ENCODE data around the gene USP37. TPM values are rescaled to one million over a fixed set of nuclear protein-coding genes. Genes with fewer than 3 reads are reported as not detected.

USP37 gene
- polyA plus RNA-seq, 3 donors, result 2.7 to 4.9 (median 2.7) TPM

- Mint-ChIP-seq H3K4me1 (no peaks in the 10 kb centered on the region), H3K36me3 (peaks cover 63 to 85% of the 10 kb centered on the region in 2 donors), H3K9me3 (no peaks in the 10 kb centered on the region), H3K27ac (no peak overlapping the region), H3K27me3 (ENCODE audit: low read depth in 3 of 3) (no peaks in the 10 kb centered on the region), H3K4me3 (no peak overlapping the region)
- no peak overlapping the region for H2AFZ ChIP-seq (ENCODE audit: insufficient read depth, low read depth, low read length, poor library complexity, severe bottlenecking)
- no peaks in the 10 kb centered on the region for H4K20me1 ChIP-seq (ENCODE audit: insufficient read depth, low read length)
- no peaks in the 10 kb centered on the region for H3K79me2 ChIP-seq (ENCODE audit: insufficient read depth, low read length)
- no peaks in the 10 kb centered on the region for H3K27me3 ChIP-seq (ENCODE audit: control insufficient read depth in 2 of 2, insufficient read depth in 2 of 2, low read length in 2 of 2)
- no peak overlapping the region for H3K27ac ChIP-seq (ENCODE audit: low read depth in 1 of 2, low read length in 2 of 2)
- DNase-seq, result no peak
- H3K4me3 ChIP-seq (replicated peaks in 1 of 3; ENCODE audit: low read depth in 2 of 3, low read length in 3 of 3), result no peak overlapping the region
- no peaks in the 10 kb centered on the region for H3K4me1 ChIP-seq (ENCODE audit: control insufficient read depth in 1 of 2, insufficient read depth in 2 of 2, low read length in 2 of 2)
- no peak overlapping the region for H3K4me2 ChIP-seq (replicated peaks; ENCODE audit: extremely low read depth, low read length, poor library complexity, severe bottlenecking)
- no peak overlapping the region for H3K9ac ChIP-seq (ENCODE audit: insufficient read depth, low read length, poor library complexity, severe bottlenecking)
- TF ChIP-seq CTCF (IDR thresholded peaks at IDR 0.05), result no peak
- no peaks in the 10 kb centered on the region for H3K9me3 ChIP-seq (replicated peaks in 1 of 2; ENCODE audit: control insufficient read depth in 1 of 2, insufficient read depth in 1 of 2, low read length in 2 of 2)
- H3K36me3 ChIP-seq (replicated peaks in 1 of 2; ENCODE audit: control insufficient read depth in 1 of 2, insufficient read depth in 2 of 2, low read length in 2 of 2), result peaks cover 57 to 77% of the 10 kb centered on the region in 2 donors
- intact Hi-C loops (cut with micrococcal nuclease), result no loop called here
Measured at GRCh38 chr2:218547978-218548377, 20.2 kb downstream of the USP37 start.

- H3K4me1 Mint-ChIP-seq, result no peaks in the 10 kb centered on the region
- no peak for TF ChIP-seq CTCF (IDR thresholded peaks at IDR 0.05)
- Histone ChIP-seq H3K4me1 (ENCODE audit: control insufficient read depth in 1 of 2, insufficient read depth in 2 of 2, low read length in 2 of 2) (no peaks in the 10 kb centered on the region), H3K79me2 (ENCODE audit: insufficient read depth, low read length) (no peaks in the 10 kb centered on the region), H3K27ac (ENCODE audit: low read depth in 1 of 2, low read length in 2 of 2) (no peak overlapping the region), H4K20me1 (ENCODE audit: insufficient read depth, low read length) (no peaks in the 10 kb centered on the region), H2AFZ (ENCODE audit: insufficient read depth, low read depth, low read length, poor library complexity, severe bottlenecking) (no peak overlapping the region), H3K9me3 (replicated peaks in 1 of 2; ENCODE audit: control insufficient read depth in 1 of 2, insufficient read depth in 1 of 2, low read length in 2 of 2) (no peaks in the 10 kb centered on the region), H3K27me3 (ENCODE audit: control insufficient read depth in 2 of 2, insufficient read depth in 2 of 2, low read length in 2 of 2) (no peaks in the 10 kb centered on the region), H3K9ac (ENCODE audit: insufficient read depth, low read length, poor library complexity, severe bottlenecking) (no peak overlapping the region), H3K4me3 (replicated peaks in 1 of 3; ENCODE audit: low read depth in 2 of 3, low read length in 3 of 3) (no peak overlapping the region), H3K36me3 (replicated peaks in 1 of 2; ENCODE audit: control insufficient read depth in 1 of 2, insufficient read depth in 2 of 2, low read length in 2 of 2) (peaks cover 57 to 77% of the 10 kb centered on the region in 2 donors), H3K4me2 (replicated peaks; ENCODE audit: extremely low read depth, low read length, poor library complexity, severe bottlenecking) (no peak overlapping the region)
- H3K9me3 Mint-ChIP-seq, result no peaks in the 10 kb centered on the region
- H3K27ac Mint-ChIP-seq, result no peak overlapping the region
- H3K27me3 Mint-ChIP-seq (ENCODE audit: low read depth in 3 of 3), result no peaks in the 10 kb centered on the region
- intact Hi-C loops (cut with micrococcal nuclease), result no loop called here
- DNase-seq, result no peak
- no peak overlapping the region for H3K4me3 Mint-ChIP-seq
- H3K36me3 Mint-ChIP-seq, result peaks cover 63 to 83% of the 10 kb centered on the region in 2 donors
Measured at GRCh38 chr2:218547511-218547910, 20.6 kb downstream of the USP37 start.
